Measurements from ENCODE around the gene INTS1. TPM values are rescaled to one million over a fixed set of nuclear protein-coding genes. Genes with fewer than 3 reads are reported as not detected.
"Not testable (repeated sequence)": the region's sequence is repeated elsewhere in the genome, so short reads cannot be mapped to it uniquely, and the experiment has no call there.

INTS1 gene
- total RNA-seq, 1 donor = 53.1 TPM

DNA sequence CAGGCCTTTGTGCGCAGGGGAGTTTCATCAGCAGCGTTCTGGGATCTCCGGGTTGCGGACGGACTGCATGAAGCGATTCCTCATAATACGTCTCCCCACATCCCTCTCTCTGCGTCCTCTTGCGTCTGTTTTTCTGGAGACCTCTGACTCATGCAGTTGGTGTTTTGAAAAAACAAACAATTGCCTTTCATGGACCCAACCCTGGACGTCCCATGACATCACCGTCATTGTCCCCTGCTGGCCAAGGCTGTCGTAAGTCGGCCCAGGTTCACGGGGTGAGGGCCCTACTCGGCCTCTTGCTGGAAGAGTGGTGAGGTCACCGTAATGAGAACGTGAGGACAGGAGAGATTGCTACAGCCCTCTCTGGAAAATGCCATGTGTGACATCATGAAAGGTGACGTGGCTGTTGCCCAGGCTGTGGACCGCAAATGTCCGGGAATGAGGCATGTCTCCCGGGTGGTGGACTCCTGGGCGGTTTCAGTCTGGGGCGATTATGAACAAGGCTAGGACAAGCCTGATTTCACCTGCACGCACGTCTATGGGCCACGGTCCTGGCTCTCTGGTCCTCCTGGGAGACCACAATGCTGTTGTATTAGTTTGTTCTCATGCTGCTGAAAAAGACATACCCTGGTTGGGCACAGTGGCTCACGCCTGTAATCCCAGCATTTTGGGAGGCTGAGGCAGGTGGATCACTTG, 16.5 kb upstream of the INTS1 start:
- TF ChIP-seq, protein P1, sequence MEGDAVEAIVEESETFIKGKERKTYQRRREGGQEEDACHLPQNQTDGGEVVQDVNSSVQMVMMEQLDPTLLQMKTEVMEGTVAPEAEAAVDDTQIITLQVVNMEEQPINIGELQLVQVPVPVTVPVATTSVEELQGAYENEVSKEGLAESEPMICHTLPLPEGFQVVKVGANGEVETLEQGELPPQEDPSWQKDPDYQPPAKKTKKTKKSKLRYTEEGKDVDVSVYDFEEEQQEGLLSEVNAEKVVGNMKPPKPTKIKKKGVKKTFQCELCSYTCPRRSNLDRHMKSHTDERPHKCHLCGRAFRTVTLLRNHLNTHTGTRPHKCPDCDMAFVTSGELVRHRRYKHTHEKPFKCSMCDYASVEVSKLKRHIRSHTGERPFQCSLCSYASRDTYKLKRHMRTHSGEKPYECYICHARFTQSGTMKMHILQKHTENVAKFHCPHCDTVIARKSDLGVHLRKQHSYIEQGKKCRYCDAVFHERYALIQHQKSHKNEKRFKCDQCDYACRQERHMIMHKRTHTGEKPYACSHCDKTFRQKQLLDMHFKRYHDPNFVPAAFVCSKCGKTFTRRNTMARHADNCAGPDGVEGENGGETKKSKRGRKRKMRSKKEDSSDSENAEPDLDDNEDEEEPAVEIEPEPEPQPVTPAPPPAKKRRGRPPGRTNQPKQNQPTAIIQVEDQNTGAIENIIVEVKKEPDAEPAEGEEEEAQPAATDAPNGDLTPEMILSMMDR (IDR thresholded peaks at IDR 0.05; ENCODE audit: insufficient read depth, low read length) = no peak
- DNase-seq (ENCODE audit: low read depth) = peak; percentile 63
- no peak overlapping the region for H3K4me3 ChIP-seq (ENCODE audit: low read depth, low read length)

DNA sequence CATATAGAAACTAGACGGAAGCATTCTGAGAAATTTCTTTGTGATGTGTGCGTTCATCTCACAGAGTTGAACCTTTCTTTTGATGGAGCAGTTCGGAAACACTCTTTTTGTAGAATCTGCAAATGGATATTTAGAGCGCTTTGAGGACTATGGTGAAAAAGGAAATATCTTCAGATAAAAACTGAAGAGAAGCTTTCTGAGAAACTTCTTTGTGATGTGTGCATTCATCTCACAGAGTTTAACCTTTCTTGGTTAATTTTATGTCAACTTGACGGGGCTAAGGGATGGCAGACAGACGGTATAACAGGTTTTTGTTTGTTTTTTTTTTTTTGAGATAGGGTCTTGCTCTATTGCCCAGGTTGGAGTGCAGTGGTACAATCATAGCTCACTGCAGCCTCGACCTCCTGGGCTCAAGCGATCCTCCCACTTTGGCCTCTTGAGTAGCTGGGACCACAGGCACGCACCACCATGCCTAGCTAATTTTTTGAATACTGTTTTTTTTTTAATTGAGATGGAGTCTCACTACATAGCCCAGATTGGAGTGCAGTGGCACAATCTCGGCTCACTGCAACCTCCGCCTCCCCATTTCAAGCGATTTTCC, 15.2 kb upstream of the INTS1 start:
- not testable (repeated sequence) for DNase-seq (ENCODE audit: low read depth); H3K4me3 ChIP-seq (ENCODE audit: low read depth, low read length)

DNA sequence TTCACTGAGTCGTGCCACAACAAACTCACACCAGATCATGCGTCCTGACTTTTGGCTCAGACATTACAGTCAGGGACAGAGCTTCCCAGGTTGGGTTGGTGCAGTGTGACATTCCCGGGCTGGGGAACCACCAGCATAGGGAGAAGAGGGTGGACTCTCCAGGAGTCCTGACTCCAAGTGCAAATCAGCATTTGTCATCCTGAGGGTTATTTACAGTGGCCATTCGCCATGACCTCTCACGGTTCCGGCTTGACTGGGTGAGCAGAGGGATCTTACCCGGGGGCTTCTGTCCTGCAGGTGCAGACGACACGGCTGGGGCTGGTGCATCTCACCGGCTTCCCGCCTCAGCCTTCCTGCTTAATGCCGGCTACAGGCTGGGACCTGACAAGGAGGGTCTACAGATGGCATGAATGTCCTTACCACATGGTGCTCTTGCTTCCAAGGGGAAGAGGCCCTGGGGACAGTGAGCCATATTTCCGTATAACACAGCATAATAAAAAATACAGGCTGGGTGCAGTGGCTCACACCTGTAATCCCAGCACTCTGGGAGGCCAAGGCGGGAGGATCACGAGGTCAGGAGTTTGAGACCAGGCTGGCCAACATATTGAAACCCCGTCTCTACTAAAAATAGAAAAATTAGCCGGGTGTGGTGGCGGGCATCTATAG, 12.5 kb upstream of the INTS1 start:
- TF ChIP-seq, protein P1 (IDR thresholded peaks at IDR 0.05; ENCODE audit: insufficient read depth, low read length) = no peak
- DNase-seq (ENCODE audit: low read depth) = no peak
- no peak overlapping the region for H3K4me3 ChIP-seq (ENCODE audit: low read depth, low read length)

DNA sequence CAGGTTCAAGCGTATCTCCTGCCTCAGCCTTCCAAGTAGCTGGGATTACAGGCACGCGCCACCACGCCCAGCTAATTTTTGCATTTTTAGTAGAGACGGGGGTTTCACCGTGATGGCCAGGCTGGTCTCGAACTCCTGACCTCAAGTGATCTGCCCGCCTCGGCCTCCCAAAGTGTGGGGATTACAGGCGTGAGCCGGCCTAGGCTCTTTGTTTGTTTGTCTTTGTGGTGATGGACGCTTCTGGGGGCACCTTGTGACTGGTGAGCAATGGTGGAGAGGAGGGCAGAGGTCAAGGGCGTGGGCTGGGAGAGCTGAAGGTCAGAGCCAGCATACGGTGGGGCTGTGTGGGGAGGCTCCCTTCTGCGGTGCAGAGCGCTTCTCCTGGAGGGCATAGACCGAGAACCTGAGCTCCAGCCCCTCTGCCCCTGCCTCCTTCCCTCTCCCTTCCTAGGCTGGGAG, 11.3 kb upstream of the INTS1 start:
- DNase-seq (ENCODE audit: low read depth); H3K4me3 ChIP-seq (ENCODE audit: low read depth, low read length): not testable (repeated sequence)

DNA sequence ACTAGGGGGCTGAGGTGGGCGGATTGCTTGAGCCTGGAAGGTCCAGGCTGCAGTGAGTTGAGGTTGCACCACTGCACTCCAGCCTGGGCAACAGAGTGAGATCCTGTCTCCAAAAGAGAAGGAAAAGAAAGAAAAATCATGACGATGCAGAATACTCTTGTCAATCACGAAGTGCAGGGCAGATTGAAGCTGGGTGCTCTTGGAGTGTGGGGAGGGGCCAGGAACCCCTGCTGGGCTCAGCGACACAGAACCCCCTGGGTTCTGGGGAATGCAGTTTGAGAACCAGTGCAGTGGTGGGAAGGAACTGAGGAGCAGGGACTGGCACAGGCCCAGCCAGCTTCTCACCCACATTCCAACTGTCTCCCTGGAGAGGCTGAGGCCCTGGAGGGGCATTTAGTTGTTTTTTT, 10.8 kb upstream of the INTS1 start:
- DNase-seq (ENCODE audit: low read depth) = peak; percentile 28
- TF ChIP-seq, protein P1 (IDR thresholded peaks at IDR 0.05; ENCODE audit: insufficient read depth, low read length) = no peak
- H3K4me3 ChIP-seq (ENCODE audit: low read depth, low read length) = no peak overlapping the region

DNA sequence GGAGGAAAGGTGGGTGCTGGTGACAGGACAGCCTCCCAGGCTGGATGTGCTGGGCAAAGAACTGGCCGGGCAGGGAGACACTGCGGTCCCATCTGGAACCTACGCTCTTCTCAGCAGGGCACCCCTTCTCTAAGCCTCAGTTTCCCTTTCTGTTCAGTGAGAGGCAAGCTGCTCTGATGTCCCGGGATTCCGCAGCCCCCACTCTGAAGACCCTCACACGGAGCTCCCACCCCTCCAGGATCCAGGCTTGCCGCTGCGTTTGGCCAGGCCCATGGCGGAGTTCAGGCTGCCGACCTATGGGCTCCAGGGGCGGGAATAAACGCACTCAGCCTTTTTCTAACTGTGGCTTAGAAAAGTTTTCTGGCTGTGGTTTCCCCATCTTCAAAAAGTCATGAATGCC, 10.2 kb upstream of the INTS1 start:
- DNase-seq (ENCODE audit: low read depth) = no peak
- TF ChIP-seq, protein P1 (IDR thresholded peaks at IDR 0.05; ENCODE audit: insufficient read depth, low read length) = no peak
- no peak overlapping the region for H3K4me3 ChIP-seq (ENCODE audit: low read depth, low read length)

DNA sequence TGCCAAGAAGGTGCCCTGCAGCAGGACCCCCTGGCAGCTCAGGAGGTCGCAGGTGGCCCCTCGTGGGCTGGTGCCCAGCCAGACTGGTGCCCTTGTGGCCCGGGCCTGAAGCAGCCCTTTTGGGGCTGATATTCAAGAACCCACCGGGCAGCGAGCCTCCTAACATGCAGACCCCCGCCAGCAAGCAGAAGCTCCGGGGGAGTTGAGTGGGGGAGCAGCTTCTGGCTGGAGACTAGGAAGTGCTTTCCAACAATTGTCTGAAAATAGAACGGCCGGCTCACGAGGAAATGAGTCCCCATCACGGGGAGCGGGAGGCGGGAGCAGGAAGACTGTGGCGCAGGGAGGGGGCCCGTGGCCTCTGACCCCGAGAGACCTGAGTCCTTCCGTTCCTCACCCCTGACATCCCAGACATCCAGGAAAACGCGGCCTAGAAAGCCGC, 9.5 kb upstream of the INTS1 start:
- no peak overlapping the region for H3K4me3 ChIP-seq (ENCODE audit: low read depth, low read length)
- TF ChIP-seq, protein P1 (IDR thresholded peaks at IDR 0.05; ENCODE audit: insufficient read depth, low read length) = no peak
- DNase-seq (ENCODE audit: low read depth) = peak; percentile 18
